Panc1 (cell line): ENCODE data around the gene CAVIN2. TPM values are rescaled to one million over a fixed set of nuclear protein-coding genes. Genes with fewer than 3 reads are reported as not detected.

Experiments used
- ATAC-seq: fragments of 200-7000 bp; cut with Tn5 transposase; 2 replicates; pipeline ENCODE4 v1.9.1; 2020; ENCODE audit warnings: mild to moderate bottlenecking, moderate library complexity
- BruUV-seq: library from RNA; stranded (reverse); fragments of 400-500 nt; replicated peaks from 2 replicates; lab custom pipeline; 2021; lab: Mats Ljungman, UMichigan
- CTCF ChIA-PET: fragments of 300-600 bp; sonication (Branson Sonifier 250); formaldehyde crosslinking; loops from one replicate; lab custom pipeline; 2022; ENCODE audit warnings: antibody characterized with exemption; lab: Charles Lee
- POLR2A ChIA-PET: fragments of 300-600 bp; sonication (Branson Sonifier 250); formaldehyde crosslinking; loops from one replicate; lab custom pipeline; 2022; ENCODE audit warnings: antibody characterized with exemption; lab: Charles Lee
- DNase-seq: peaks from one replicate; pipeline ENCODE4 v3.0.0-alpha.2; 2010; ENCODE audit warnings: low read depth, low spot score
- H3K27ac ChIP-seq: 2 replicates; pipeline ENCODE4 v1.5.1; 2011; ENCODE audit warnings: mild to moderate bottlenecking, low read length, inconsistent platforms
- H3K27me3 ChIP-seq: fragments of 200-500 bp; sonication (Bioruptor generic); 2 replicates; pipeline ENCODE4 v1.6.0; 2014; ENCODE audit warnings: low read length, inconsistent platforms; ENCODE audit not compliant: control insufficient read depth, insufficient read depth
- H3K36me3 ChIP-seq: fragments of 200-500 bp; sonication (Bioruptor generic); 2 replicates; pipeline ENCODE4 v1.5.1; 2014; ENCODE audit warnings: inconsistent platforms, mild to moderate bottlenecking, low read length, moderate library complexity; ENCODE audit not compliant: control insufficient read depth, insufficient read depth
- H3K4me1 ChIP-seq: 2 replicates; pipeline ENCODE4 v1.5.1; 2011; ENCODE audit warnings: inconsistent platforms, mild to moderate bottlenecking, low read length, moderate library complexity; ENCODE audit not compliant: control insufficient read depth, insufficient read depth
- H3K4me3 ChIP-seq, 2 experiments: 2 replicates each; pipeline ENCODE4 v1.5.1; 2011 to 2012; ENCODE audit warnings: low read depth in 2 of 2, low read length in 2 of 2, mild to moderate bottlenecking in 2 of 2, inconsistent platforms in 1 of 2, moderate library complexity in 1 of 2
- H3K9me3 ChIP-seq: fragments of 200-500 bp; sonication (Bioruptor generic); 2 replicates; pipeline ENCODE4 v1.5.1; 2014; ENCODE audit warnings: low read depth, mild to moderate bottlenecking, inconsistent platforms, low read length, moderate library complexity; ENCODE audit not compliant: control insufficient read depth, insufficient read depth
- POLR2AphosphoS5 ChIP-seq: IDR thresholded peaks from 2 replicates; pipeline ENCODE4 v1.6.1; 2012; ENCODE audit warnings: mild to moderate bottlenecking, low read depth, low read length, moderate library complexity
- SIN3A ChIP-seq: IDR thresholded peaks from 2 replicates; pipeline ENCODE4 v1.6.1; 2012; ENCODE audit warnings: low read depth, mild to moderate bottlenecking, low read length, moderate library complexity, borderline replicate concordance; ENCODE audit not compliant: insufficient read depth
- TCF7L2 ChIP-seq: IDR thresholded peaks from 2 replicates; pipeline ENCODE4 v1.6.1; 2011; ENCODE audit warnings: mild to moderate bottlenecking, low read depth, low read length, inconsistent platforms
- in situ Hi-C: cut with HindIII; loops from 2 replicates; pipeline ENCODE4 v1.10.0; 2016; ENCODE audit warnings: low sequenced_read_pairs, low pct_unique_long_range_greater_than_20kb
- intact Hi-C: fragments of 100-400 bp; cut with micrococcal nuclease; formaldehyde crosslinking; loops from one replicate; pipeline ENCODE4 v1.10.0; 2022; ENCODE audit not compliant: unreplicated experiment
- total RNA-seq: library from RNA; stranded (reverse); gene quantifications from one replicate; pipeline ENCODE4 v1.2.1, GENCODE V29; 2021; ENCODE audit not compliant: unreplicated experiment
- TF ChIP-seq, protein P1 (sequence below): fragments of 450-650 bp; IDR thresholded peaks from 2 replicates; pipeline ENCODE4 v1.5.1; 2017; ENCODE audit warnings: mild to moderate bottlenecking
- TF ChIP-seq, protein P2 (sequence below), 2 experiments: IDR thresholded peaks; 2 replicates each; pipeline ENCODE4 v1.6.1; 2011 to 2012; ENCODE audit warnings: low read depth in 2 of 2, control low read depth in 1 of 2, low read length in 1 of 2, mild to moderate bottlenecking in 1 of 2, moderate library complexity in 1 of 2; ENCODE audit not compliant: insufficient read depth in 1 of 2

CAVIN2 gene
- total RNA-seq, 1 experiment from 2014 or later = 0.95 TPM

DNA sequence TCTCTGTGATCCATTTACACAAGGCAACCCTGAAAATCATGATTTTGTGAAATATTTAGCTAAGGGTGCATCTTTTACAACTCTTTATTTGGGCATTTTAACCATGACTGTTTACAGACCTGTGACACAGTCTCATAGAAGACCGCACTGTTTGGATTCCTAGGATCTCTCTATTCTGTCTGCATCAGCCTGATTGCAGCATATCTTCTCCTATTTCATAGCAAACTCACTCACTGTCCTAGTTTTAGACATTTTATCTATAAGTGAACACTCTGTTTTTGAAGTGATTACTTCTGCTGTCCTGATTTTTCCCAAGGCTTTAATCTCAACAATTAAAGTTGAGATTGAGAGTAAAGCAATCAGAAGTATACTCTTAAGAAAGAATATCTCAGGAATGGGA lies 56.2 kb downstream of the CAVIN2 start:
- DNase-seq (no peak), ATAC-seq (no peak)
- Histone ChIP-seq H3K4me1 (no peaks in the 10 kb centered on the region), H3K4me3 (no peak overlapping the region), H3K27ac (no peak overlapping the region), H3K27me3 (peaks cover 8% of the 10 kb centered on the region; the same call in 1 of the 2 replicates), H3K9me3 (no peaks in the 10 kb centered on the region), H3K36me3 (no peaks in the 10 kb centered on the region)
- no peak for TF ChIP-seq TCF7L2
- TF ChIP-seq SIN3A = no peak
- TF ChIP-seq, protein P1, sequence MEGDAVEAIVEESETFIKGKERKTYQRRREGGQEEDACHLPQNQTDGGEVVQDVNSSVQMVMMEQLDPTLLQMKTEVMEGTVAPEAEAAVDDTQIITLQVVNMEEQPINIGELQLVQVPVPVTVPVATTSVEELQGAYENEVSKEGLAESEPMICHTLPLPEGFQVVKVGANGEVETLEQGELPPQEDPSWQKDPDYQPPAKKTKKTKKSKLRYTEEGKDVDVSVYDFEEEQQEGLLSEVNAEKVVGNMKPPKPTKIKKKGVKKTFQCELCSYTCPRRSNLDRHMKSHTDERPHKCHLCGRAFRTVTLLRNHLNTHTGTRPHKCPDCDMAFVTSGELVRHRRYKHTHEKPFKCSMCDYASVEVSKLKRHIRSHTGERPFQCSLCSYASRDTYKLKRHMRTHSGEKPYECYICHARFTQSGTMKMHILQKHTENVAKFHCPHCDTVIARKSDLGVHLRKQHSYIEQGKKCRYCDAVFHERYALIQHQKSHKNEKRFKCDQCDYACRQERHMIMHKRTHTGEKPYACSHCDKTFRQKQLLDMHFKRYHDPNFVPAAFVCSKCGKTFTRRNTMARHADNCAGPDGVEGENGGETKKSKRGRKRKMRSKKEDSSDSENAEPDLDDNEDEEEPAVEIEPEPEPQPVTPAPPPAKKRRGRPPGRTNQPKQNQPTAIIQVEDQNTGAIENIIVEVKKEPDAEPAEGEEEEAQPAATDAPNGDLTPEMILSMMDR = no peak
- TF ChIP-seq, protein P2, sequence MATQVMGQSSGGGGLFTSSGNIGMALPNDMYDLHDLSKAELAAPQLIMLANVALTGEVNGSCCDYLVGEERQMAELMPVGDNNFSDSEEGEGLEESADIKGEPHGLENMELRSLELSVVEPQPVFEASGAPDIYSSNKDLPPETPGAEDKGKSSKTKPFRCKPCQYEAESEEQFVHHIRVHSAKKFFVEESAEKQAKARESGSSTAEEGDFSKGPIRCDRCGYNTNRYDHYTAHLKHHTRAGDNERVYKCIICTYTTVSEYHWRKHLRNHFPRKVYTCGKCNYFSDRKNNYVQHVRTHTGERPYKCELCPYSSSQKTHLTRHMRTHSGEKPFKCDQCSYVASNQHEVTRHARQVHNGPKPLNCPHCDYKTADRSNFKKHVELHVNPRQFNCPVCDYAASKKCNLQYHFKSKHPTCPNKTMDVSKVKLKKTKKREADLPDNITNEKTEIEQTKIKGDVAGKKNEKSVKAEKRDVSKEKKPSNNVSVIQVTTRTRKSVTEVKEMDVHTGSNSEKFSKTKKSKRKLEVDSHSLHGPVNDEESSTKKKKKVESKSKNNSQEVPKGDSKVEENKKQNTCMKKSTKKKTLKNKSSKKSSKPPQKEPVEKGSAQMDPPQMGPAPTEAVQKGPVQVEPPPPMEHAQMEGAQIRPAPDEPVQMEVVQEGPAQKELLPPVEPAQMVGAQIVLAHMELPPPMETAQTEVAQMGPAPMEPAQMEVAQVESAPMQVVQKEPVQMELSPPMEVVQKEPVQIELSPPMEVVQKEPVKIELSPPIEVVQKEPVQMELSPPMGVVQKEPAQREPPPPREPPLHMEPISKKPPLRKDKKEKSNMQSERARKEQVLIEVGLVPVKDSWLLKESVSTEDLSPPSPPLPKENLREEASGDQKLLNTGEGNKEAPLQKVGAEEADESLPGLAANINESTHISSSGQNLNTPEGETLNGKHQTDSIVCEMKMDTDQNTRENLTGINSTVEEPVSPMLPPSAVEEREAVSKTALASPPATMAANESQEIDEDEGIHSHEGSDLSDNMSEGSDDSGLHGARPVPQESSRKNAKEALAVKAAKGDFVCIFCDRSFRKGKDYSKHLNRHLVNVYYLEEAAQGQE (IDR thresholded peaks at IDR 0.05; ENCODE audit: insufficient read depth in 1 of 2, low read depth in 2 of 2, low read length in 1 of 2) = no peak
- no peak for TF ChIP-seq POLR2AphosphoS5
- intact Hi-C loops = no loop called here
- CTCF ChIA-PET = no interaction called here
- no TSS peak for BruUV-seq
- in situ Hi-C loops = no loop called here
- POLR2A ChIA-PET = no interaction called here

DNA sequence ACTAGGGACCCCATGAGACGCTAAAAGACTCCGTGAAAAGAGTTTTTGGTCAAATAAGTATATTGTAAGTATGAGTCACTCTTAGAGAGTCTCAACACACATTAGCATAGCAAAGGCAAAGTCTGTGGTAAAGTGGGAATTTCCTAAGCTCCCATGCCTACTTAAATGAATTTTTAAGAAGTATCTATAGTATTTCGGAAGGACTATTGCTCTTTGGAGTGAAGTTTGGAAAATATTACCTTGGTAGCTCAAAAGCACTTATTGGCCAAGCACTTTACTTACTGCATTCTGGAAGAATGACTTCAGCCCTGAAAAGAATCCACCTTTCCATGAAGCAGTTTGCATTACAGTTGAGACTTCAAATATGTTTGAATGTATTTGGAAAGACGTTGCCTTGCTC lies 57.1 kb downstream of the CAVIN2 start:
- no peak for ATAC-seq
- Histone ChIP-seq H3K27me3 (peaks cover 8% of the 10 kb centered on the region; the same call in 1 of the 2 replicates), H3K4me3 (no peak overlapping the region), H3K9me3 (no peaks in the 10 kb centered on the region), H3K4me1 (no peaks in the 10 kb centered on the region), H3K27ac (no peak overlapping the region), H3K36me3 (no peaks in the 10 kb centered on the region)
- intact Hi-C loops (no loop called here), in situ Hi-C loops (no loop called here)
- TF ChIP-seq TCF7L2 (no peak), SIN3A (no peak), POLR2AphosphoS5 (no peak)
- TF ChIP-seq, protein P2 (IDR thresholded peaks at IDR 0.05; ENCODE audit: insufficient read depth in 1 of 2, low read depth in 2 of 2, low read length in 1 of 2) = no peak
- TF ChIP-seq, protein P1 = no peak
- DNase-seq = no peak
- ChIA-PET POLR2A (no interaction called here), CTCF (no interaction called here)
- no TSS peak for BruUV-seq
